ENCODE results near the gene SERP1. TPM values are rescaled to one million over a fixed set of nuclear protein-coding genes. Genes with fewer than 3 reads are reported as not detected.

SERP1 gene
- total and polyA plus RNA-seq, 2 experiments from 2014 or later: 176 to 194 TPM

DNA sequence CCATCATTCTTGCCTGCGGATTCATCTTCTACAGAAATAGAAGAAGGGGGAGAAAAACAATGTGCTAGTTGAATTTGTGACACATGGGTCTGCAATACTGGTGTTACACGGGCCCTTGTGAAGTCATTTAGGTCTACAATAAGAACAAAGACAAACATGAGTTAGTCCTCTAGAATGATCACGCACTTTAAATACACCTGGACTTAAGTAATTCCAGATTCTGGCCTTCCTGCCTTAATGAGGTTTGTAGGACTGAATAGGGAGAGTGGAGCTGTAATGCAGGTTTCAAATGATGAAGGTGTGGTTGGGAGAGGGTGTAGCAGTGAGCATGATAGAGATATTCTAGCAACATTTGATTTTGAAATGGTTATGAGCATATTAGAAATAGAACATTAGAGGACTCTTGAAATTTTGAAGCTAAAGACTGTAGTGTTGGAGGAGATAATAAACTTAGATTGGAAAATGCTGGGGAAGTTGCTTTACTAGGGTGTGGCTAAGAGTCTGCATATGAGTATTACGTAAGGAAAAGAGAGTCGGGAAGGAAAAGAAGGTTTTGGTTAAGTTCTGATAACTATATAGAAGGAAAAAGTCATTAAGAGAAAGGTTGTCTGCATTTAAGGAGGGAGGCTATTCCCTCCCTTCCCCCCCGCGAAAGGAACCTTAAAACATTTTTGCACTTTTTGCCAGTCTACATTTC, 897 bp upstream of the SERP1 start:
- Histone ChIP-seq H2AFZ (peak overlapping the region; percentile 80), H3K4me3 (peak overlapping the region; percentile 98), H3F3A (ENCODE audit: insufficient read depth) (peaks cover 35% of the 10 kb centered on the region), H3K9me2 (ENCODE audit: insufficient read depth) (no peaks in the 10 kb centered on the region), H4K20me1 (ENCODE audit: insufficient read depth) (peaks cover 25% of the 10 kb centered on the region; the same call in 1 of the 2 replicates), H3K27me3 (replicated peaks; ENCODE audit: insufficient read depth) (no peaks in the 10 kb centered on the region), H3K79me2 (ENCODE audit: insufficient read depth) (peaks cover 95% of the 10 kb centered on the region), H3K4me1 (ENCODE audit: insufficient read depth) (peaks cover 32% of the 10 kb centered on the region), H3K9me3 (ENCODE audit: low read depth) (no peaks in the 10 kb centered on the region), H3K4me2 (ENCODE audit: unreplicated experiment) (peak overlapping the region; percentile 95), H3K9ac (peak overlapping the region; percentile 97), H3K36me3 (ENCODE audit: low read depth) (peaks cover 20% of the 10 kb centered on the region), H3K27ac (peak overlapping the region; percentile 95)
- 14 to 24% methylated on average over 7 of the region's 7 CpGs for WGBS, 2 experiments (ENCODE audit: low coverage in 1 of 2, low lambda C conversion rate in 2 of 2, missing lambda C conversion rate in 2 of 2)
- in situ Hi-C loops (cut with MboI): no loop called here
- TF ChIP-seq EZH2 (IDR thresholded peaks at IDR 0.05; ENCODE audit: insufficient read depth, poor library complexity, severe bottlenecking): no peak
- TF ChIP-seq EZH2phosphoT487 (IDR thresholded peaks at IDR 0.05; ENCODE audit: insufficient read depth, low read depth): no peak
- peak; percentile 61 for DNase-seq

DNA sequence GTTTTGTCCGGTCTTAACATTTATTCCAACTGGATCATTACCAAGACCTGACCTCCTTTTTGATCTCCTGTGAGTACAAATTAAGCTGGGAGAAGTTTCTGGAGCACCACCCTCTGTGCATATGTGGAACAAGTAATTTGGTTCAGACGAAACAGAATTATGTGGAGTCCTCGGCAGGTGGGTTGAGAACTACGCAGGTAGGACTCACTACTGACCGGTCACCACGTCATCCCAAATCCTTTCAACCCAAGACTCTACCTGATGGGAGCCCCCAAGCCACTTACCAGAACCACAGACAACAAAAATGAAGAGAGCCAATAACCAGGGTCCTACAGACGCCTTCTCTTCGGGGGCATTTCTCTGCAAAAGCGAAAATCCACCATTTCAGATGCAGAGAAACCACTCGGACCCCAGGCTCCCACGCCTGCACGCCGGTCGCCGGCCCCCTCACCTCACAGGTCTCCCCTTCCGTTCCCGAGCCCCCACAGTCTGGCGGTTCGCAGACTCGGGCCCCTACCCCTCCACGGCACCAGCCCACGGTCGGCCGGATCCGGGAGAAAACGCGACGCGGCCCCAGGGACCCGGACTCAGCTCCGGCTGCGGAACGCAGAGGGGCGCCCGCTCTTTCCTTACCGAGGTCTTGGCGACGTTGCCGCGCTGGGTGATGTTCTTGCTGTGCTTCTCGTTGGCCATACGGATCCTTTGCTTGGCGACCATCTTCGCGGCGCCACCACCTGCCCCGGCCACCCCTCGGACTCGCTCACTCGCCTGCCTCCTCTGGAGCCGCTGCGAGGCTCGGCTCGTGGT, 674 bp downstream of the SERP1 start:
- 1 to 2% methylated on average over 53 to 54 of the region's 54 CpGs for WGBS, 2 experiments (ENCODE audit: low coverage in 1 of 2, low lambda C conversion rate in 2 of 2, missing lambda C conversion rate in 2 of 2)
- Histone ChIP-seq H2AFZ (peak overlapping the region; percentile 70), H3K36me3 (ENCODE audit: low read depth) (peaks cover 31% of the 10 kb centered on the region), H3K4me2 (ENCODE audit: unreplicated experiment) (peak overlapping the region; percentile 87), H4K20me1 (ENCODE audit: insufficient read depth) (peaks cover 25% of the 10 kb centered on the region; the same call in 1 of the 2 replicates), H3K9ac (peak overlapping the region; percentile 97), H3K4me3 (peak overlapping the region; percentile 98), H3K4me1 (ENCODE audit: insufficient read depth) (peaks cover 32% of the 10 kb centered on the region), H3K27ac (peak overlapping the region; percentile 95), H3K9me3 (ENCODE audit: low read depth) (no peaks in the 10 kb centered on the region), H3K27me3 (replicated peaks; ENCODE audit: insufficient read depth) (no peaks in the 10 kb centered on the region), H3K9me2 (ENCODE audit: insufficient read depth) (no peaks in the 10 kb centered on the region), H3K79me2 (ENCODE audit: insufficient read depth) (peaks cover 95% of the 10 kb centered on the region), H3F3A (ENCODE audit: insufficient read depth) (peaks cover 48% of the 10 kb centered on the region)
- in situ Hi-C loops (cut with MboI): no loop called here
- TF ChIP-seq EZH2phosphoT487 (IDR thresholded peaks at IDR 0.05; ENCODE audit: insufficient read depth, low read depth): no peak
- TF ChIP-seq EZH2 (IDR thresholded peaks at IDR 0.05; ENCODE audit: insufficient read depth, poor library complexity, severe bottlenecking): no peak
- peak; percentile 41 for DNase-seq

DNA sequence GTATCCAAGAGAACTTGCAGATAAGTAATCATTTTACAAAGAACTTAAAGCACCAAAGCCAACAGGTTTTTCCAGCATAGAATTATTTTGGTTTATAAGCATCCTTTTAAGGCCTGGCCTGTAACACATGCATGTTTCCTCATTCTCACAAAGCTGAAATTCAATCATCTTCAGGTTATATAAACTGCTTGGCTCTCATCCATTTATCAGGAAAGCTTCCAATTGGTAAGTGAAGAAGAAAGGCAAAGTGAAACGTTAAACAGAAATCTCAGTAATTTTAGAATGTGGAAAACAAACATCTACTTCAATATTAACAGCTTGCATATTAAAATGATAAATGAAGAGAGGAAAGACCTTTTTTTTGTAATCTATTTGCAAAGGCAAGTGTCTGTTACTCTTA, 1.6 kb downstream of the SERP1 start:
- DNase-seq: peak; percentile 38
- Histone ChIP-seq H3K27ac (peak overlapping the region; percentile 95), H3K36me3 (ENCODE audit: low read depth) (peaks cover 31% of the 10 kb centered on the region), H3K4me1 (ENCODE audit: insufficient read depth) (peaks cover 32% of the 10 kb centered on the region), H3K9me2 (ENCODE audit: insufficient read depth) (no peaks in the 10 kb centered on the region), H3K4me3 (peak overlapping the region; percentile 98), H3K4me2 (ENCODE audit: unreplicated experiment) (peak overlapping the region; percentile 87), H4K20me1 (ENCODE audit: insufficient read depth) (peaks cover 25% of the 10 kb centered on the region; the same call in 1 of the 2 replicates), H3K79me2 (ENCODE audit: insufficient read depth) (peaks cover 87% of the 10 kb centered on the region), H3K9me3 (ENCODE audit: low read depth) (no peaks in the 10 kb centered on the region), H3K27me3 (replicated peaks; ENCODE audit: insufficient read depth) (no peaks in the 10 kb centered on the region), H3K9ac (peak overlapping the region; percentile 97), H3F3A (ENCODE audit: insufficient read depth) (peaks cover 55% of the 10 kb centered on the region), H2AFZ (no peak overlapping the region)
- 0% methylated on average over 1 of the region's 1 CpG for whole genome bisulfite sequencing, 2 experiments (ENCODE audit: low coverage in 1 of 2, low lambda C conversion rate in 2 of 2, missing lambda C conversion rate in 2 of 2)
- TF ChIP-seq EZH2 (IDR thresholded peaks at IDR 0.05; ENCODE audit: insufficient read depth, poor library complexity, severe bottlenecking) (no peak), EZH2phosphoT487 (IDR thresholded peaks at IDR 0.05; ENCODE audit: insufficient read depth, low read depth) (no peak)
- in situ Hi-C loops (cut with MboI): no loop called here

DNA sequence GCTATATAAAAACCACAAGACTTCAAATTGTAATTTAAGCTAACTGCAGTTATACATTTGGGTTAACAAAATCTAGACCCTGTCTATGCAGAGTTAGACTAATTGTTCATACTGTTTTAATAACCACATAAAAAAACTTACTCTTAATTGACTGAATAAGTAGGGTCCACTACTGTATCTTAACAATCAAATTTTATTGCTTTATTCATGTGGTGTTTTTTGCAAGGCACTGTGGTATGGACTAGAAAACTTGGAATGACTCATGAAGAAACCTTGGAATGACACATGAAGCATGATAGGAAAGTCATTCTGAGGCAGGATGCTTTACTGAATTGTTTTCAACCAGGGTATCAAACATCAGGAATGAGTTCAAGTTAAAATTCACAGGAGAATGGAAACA, 2.3 kb downstream of the SERP1 start:
- peak overlapping the region; percentile 95 for H3K27ac ChIP-seq
- H3K4me2 ChIP-seq (ENCODE audit: unreplicated experiment): peak overlapping the region; percentile 87
- peaks cover 32% of the 10 kb centered on the region for H3K4me1 ChIP-seq (ENCODE audit: insufficient read depth)
- H3K79me2 ChIP-seq (ENCODE audit: insufficient read depth): peaks cover 81% of the 10 kb centered on the region
- DNase-seq: peak; percentile 85
- H3K9me3 ChIP-seq (ENCODE audit: low read depth): no peaks in the 10 kb centered on the region
- in situ Hi-C loops (cut with MboI): no loop called here
- H3F3A ChIP-seq (ENCODE audit: insufficient read depth): peaks cover 61% of the 10 kb centered on the region
- H3K9ac ChIP-seq: peak overlapping the region; percentile 97
- H3K36me3 ChIP-seq (ENCODE audit: low read depth): peaks cover 31% of the 10 kb centered on the region
- H4K20me1 ChIP-seq (ENCODE audit: insufficient read depth): peaks cover 25% of the 10 kb centered on the region; the same call in 1 of the 2 replicates
- H2AFZ ChIP-seq: no peak overlapping the region
- TF ChIP-seq EZH2phosphoT487 (IDR thresholded peaks at IDR 0.05; ENCODE audit: insufficient read depth, low read depth) (no peak), EZH2 (IDR thresholded peaks at IDR 0.05; ENCODE audit: insufficient read depth, poor library complexity, severe bottlenecking) (no peak)
- H3K27me3 ChIP-seq (replicated peaks; ENCODE audit: insufficient read depth): no peaks in the 10 kb centered on the region
- no peaks in the 10 kb centered on the region for H3K9me2 ChIP-seq (ENCODE audit: insufficient read depth)
- peak overlapping the region; percentile 98 for H3K4me3 ChIP-seq

All from GM23248 (cell line).